GM21576 (cell line): ENCODE data around the gene FAU.

Experiments used
- ATAC-seq: cut with Tn5 transposase; IDR thresholded peaks from one replicate; pipeline ENCODE4 v1.9.1; 2021; ENCODE audit warnings: mild to moderate bottlenecking, moderate library complexity; ENCODE audit not compliant: unreplicated experiment

FAU gene

DNA sequence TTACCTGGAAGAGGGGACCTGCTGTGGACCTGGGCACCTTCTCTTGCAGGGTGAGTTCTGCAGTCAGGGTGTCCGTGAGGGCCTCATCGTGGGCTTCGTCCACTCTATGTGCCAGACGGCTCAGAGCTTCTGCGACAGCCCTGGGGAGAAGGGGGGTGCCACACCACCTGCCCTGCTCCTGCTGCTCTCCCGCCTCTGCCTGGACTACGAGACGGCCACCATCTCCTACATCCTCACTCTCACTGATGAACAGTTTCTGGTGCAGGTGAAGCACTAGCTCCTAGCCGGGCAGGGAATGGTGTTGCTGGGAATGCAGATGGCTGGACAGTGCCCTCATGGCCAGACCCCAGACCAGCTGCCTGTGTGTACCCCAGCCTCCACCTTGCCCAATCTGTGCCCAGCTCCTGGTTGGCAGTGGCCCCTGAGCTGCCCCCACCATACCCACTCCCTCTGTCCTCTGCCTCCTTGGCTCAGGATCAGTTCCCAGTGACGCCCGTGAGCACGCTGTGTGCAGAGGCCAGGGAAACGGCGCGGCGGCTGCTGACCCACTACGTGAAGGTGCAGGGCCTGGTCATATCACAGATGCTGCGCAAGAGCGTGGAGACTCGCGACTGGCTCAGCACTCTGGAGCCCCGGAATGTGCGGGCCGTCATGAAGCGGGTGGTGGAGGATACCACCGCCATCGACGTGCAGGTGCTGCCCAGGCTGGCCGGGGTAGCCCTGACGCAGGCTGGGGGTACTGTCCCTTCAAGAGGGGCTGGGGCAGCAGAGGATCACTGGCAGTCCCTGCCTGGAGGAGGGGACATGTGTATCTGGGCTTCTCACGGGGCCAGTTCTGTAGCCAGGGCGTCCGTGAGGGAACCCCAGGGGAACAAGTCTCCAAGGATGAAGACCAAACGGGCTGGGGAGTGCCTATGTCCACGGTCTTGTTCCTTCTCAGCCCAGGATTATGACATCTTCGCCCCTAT, 12.4 kb downstream of the FAU start:
- ATAC-seq = no peak

- ATAC-seq = no peak
Measured at GRCh38 chr11:65108469-65109123, 13.3 kb downstream of the FAU start.

DNA sequence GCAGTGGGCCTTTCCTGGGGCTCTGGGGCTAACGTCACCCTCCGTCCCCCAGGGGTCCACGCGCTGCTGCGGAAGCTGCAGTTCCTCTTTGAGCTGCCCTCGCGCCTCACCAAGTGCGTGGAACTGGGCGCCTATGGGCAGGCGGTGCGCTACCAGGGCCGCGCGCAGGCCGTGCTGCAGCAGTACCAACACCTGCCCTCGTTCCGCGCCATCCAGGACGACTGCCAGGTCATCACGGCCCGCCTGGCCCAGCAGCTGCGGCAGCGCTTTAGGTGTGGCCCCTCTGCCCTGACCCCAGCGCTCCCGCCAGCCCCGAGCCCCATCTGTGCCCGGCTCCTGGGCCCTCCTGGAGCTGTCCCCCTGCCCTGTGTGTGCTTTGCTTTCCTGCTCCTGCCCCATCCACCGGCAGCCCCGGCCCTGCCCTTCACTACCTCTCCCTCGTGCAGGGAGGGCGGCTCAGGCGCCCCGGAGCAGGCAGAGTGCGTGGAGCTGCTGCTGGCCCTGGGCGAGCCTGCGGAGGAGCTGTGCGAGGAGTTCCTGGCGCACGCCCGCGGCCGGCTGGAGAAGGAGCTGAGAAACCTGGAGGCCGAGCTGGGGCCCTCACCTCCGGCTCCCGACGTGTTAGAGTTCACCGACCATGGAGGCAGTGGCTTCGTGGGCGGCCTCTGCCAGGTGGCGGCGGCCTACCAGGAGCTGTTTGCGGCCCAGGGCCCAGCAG, 14.0 kb downstream of the FAU start:
- no peak for ATAC-seq

DNA sequence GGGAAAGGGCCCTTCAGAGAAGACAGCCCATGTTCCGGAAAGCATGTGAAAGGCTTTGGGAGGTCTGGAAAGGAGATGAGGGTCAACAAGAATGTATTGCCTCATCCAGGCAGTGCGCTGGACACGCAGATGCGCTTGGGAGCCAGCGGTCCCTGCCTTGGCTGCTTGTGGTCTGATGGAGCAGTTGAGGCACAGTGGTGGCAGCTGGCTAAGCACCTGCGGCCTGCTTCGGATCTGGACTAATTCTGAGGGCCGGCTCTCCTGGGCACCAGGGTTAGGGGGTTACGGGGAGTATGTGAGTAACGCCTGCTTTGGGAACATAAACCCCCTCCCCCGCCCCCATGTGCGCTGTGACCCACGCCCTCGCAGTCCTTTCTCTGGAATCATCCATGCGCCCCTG, 14.9 kb downstream of the FAU start:
- ATAC-seq = no peak

DNA sequence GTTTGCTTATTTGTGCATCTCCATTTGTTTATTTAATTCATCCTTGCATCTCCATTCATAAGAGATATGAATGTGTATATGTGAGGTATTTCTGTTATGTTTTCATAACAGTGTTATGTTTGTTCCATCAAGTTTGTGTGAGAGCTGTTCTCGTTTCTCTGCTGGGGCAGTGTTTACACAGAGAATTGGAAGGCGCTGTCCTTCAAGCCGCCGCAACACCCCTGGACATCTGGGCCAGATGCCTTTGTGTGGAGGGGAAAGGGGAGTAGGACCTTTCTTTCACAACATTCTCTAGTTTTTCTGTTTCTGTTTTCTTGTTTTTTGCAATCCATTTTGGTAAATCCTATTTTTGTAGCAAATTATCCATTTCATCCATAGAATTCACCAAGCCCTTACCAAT, 17.3 kb downstream of the FAU start:
- no peak for ATAC-seq

DNA sequence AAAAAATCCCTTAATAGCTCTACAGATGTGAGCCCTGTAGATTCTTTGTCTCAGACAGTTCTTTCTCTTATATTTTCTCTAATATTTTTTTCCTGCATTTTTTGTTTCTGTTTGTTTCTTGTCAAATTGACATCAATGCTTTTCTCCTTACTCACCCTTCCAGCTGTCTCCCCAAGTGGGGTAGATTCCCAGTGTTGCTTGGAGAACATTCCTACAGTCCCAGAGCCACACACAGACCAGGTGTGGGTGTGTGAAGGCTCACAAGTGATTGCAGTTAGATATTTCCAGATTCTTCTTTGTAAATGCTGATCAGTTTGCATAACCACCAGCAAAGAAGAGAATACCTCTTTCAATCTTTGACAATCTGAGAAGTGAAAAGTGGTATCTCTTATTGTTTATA, 18.5 kb downstream of the FAU start:
- no peak for ATAC-seq

GRCh38 chr11:65102142-65103095, 19.5 kb downstream of the FAU start:
- no peak for ATAC-seq

DNA sequence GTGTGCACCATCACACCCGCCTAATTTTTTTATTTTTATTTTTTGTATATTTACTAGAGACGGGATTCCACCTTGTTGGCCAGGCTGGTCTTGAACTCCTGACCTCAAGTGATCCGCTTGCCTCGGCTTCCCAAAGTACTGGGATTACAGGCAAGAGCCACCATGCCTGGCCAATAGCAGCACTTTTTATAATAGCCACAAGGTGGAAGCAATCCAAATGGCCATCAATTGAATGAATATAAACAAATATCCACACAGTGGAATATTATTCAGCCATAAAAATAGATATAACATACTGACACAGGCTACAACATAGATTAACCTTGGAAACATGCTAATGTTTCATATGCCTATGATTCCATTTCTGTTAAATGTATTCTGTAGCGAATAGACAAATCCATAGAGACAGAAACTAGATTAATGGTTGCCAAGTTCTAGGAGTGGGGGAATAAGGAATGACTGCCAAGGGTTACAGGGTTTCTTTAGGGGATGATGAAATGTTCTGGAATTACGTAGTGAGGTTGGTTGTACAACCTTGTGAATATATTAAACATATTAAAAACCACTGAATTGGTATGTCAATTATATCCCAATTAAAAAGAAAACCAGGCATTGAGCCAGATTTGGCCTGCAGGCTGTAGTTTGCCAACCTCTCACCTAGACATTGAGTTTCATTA, 21.1 kb downstream of the FAU start:
- no peak for ATAC-seq

- no peak for ATAC-seq
Measured at GRCh38 chr11:65096926-65097325, 25.0 kb downstream of the FAU start.

DNA sequence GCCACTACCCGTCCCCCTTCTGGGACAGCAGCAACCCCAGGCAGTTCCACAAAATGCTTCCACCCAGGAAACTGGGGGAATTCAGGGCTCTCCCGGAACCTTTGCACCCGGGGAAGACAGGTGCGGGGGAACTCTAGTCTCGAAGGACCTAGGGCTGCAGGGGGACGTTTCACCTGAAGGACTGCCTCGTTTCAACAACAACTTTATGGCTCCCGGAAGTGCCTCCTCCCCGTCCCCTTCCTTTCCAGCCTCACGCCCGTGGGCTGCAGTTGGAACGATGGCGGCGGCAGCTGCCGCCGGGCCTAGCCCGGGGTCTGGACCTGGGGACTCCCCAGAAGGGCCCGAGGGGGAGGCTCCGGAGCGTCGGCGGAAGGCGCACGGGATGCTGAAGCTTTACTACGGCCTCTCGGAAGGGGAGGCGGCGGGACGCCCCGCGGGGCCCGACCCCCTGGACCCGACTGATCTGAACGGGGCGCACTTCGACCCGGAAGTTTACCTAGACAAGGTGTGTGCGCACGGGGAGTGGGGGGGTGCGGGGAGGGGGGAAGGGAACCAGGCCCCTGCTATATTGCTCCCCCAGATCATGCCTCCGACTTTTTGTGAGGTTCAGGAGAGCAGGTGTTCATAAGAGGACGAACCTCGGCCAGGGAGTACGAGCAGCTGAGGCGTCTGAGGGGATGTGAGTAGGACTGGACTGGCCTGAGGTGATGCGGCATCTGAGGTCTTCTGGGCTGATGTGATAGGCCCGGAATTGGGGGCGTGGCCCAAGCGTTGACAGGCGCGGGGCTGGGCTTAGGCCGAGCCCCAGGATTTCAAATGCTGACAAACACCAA, 25.7 kb downstream of the FAU start, which contains the start of gene VPS51:
Gene VPS51, plus strand, starts transcription at position 241 of the 833 bp plus-strand sequence. Its CDS starts 37 bp downstream, at position 278.
- ATAC-seq = peak; percentile 80

DNA sequence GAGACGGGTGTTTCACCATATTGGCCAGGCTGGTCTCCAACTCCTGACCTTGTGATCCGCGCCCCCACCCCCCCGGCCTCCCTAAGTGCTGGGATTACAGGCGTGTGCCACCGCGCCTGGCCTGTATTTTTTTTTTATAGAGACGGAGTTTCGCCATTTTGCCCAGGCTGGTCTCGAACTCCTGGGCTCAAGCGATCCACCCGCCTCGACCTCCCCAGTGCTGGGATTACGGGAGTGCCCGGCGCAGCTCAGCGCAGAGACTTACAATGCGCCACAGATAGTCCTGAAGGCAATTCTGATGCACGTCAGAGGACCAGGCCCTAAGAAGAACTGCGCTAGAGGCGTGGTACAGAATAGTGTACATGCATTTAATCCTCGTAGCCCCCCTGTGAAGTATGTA, 26.5 kb downstream of the FAU start:
- no peak for ATAC-seq

GRCh38 chr11:65090628-65091027, 31.3 kb downstream of the FAU start:
- ATAC-seq = no peak

- ATAC-seq = no peak
Measured at GRCh38 chr11:65089621-65090020, 32.3 kb downstream of the FAU start.

GRCh38 chr11:65087827-65088226, 34.1 kb downstream of the FAU start:
- no peak for ATAC-seq

- no peak for ATAC-seq
Measured at GRCh38 chr11:65087216-65087615, 34.7 kb downstream of the FAU start.

GRCh38 chr11:65086809-65087208, 35.1 kb downstream of the FAU start:
- no peak for ATAC-seq

GRCh38 chr11:65085446-65085845, 36.5 kb downstream of the FAU start:
- no peak for ATAC-seq

DNA sequence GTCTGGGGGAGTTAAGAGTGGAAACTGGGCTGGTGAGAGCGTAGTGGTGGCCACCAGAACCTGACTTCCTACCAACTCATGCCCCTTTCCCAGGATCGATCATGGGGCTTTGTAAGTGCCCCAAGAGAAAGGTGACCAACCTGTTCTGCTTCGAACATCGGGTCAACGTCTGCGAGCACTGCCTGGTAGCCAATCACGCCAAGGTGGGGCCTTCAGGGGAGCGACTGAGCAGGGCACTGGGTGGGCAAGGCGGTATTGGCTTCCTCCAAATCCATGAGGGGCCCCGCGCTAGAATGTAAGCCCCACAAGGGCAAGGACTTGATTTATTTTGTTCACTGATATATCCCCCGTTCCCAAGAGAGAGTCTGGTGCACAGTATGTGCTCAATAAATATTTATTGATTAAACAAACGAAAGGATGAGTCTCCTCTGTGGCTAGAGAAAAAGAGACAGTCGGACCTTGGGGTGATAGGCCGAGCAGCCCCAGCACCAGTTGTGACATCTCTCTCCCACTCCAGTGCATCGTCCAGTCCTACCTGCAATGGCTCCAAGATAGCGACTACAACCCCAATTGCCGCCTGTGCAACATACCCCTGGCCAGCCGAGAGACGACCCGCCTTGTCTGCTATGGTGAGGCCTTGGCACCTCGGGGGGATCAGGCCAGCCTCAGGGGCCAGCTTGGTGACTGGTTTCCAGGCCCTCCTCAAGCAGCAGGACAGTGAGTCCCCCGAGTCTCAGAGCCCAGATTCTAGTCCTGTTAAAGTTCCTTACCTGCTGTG, 37.1 kb downstream of the FAU start:
- no peak for ATAC-seq
